Measurements from ENCODE around the gene HOXA6. TPM values are rescaled to one million over a fixed set of nuclear protein-coding genes. Genes with fewer than 3 reads are reported as not detected.

HOXA6 gene
- total RNA-seq, 2 experiments from 2014 or later, result 4.1 to 12.0 TPM

GRCh38 chr7:27184337-27185012 lies 36.9 kb upstream of the HOXA6 start:
- Histone ChIP-seq H3K9me3 (ENCODE audit: low read length) (no peaks in the 10 kb centered on the region), H3K27ac (ENCODE audit: low read depth, low read length, poor library complexity, severe bottlenecking) (no peak overlapping the region), H4K20me1 (ENCODE audit: insufficient read depth, low read length) (no peaks in the 10 kb centered on the region), H3K4me1 (ENCODE audit: insufficient read depth, low read length, poor library complexity, severe bottlenecking) (no peaks in the 10 kb centered on the region), H2AFZ (ENCODE audit: low read length) (no peak overlapping the region), H3K79me2 (ENCODE audit: insufficient read depth, low read depth, low read length) (no peaks in the 10 kb centered on the region), H3K36me3 (ENCODE audit: insufficient read depth, low read length) (no peaks in the 10 kb centered on the region), H3K4me2 (ENCODE audit: low read length) (peak overlapping the region; percentile 43; the same call in 1 of the 2 replicates), H3K9me2 (ENCODE audit: insufficient read depth, low read length) (no peaks in the 10 kb centered on the region), H3K4me3 (ENCODE audit: low read depth, low read length, poor library complexity, severe bottlenecking) (no peak overlapping the region)
- no TSS peak for BruUV-seq (replicated peaks)
- CTCF ChIA-PET (ENCODE audit: unreplicated experiment), result no interaction called here
- POLR2A ChIA-PET, result no interaction called here
- intact Hi-C loops (cut with micrococcal nuclease; ENCODE audit: unreplicated experiment), result no loop called here
- no peak for TF ChIP-seq EZH2phosphoT487 (IDR thresholded peaks at IDR 0.05; ENCODE audit: borderline replicate concordance, low read depth, low read length)
- no peak for TF ChIP-seq CTCF (conservative IDR thresholded peaks at IDR 0.05; ENCODE audit: low read length)
- DNase-seq (ENCODE audit: low spot score), result no peak

GRCh38 chr7:27183682-27184336 lies 36.2 kb upstream of the HOXA6 start:
- TF ChIP-seq CTCF (conservative IDR thresholded peaks at IDR 0.05; ENCODE audit: low read length), result no peak
- TF ChIP-seq EZH2phosphoT487 (IDR thresholded peaks at IDR 0.05; ENCODE audit: borderline replicate concordance, low read depth, low read length), result no peak
- POLR2A ChIA-PET, result interaction anchor here (0.7 kb wide), 1 partner anchor 389 kb away, joined by 5 read pairs; no protein-coding TSS in a partner anchor
- Histone ChIP-seq H3K27ac (ENCODE audit: low read depth, low read length, poor library complexity, severe bottlenecking) (no peak overlapping the region), H3K4me3 (ENCODE audit: low read depth, low read length, poor library complexity, severe bottlenecking) (no peak overlapping the region), H3K9me2 (ENCODE audit: insufficient read depth, low read length) (no peaks in the 10 kb centered on the region), H4K20me1 (ENCODE audit: insufficient read depth, low read length) (no peaks in the 10 kb centered on the region), H3K4me1 (ENCODE audit: insufficient read depth, low read length, poor library complexity, severe bottlenecking) (no peaks in the 10 kb centered on the region), H3K9me3 (ENCODE audit: low read length) (no peaks in the 10 kb centered on the region), H3K36me3 (ENCODE audit: insufficient read depth, low read length) (no peaks in the 10 kb centered on the region), H3K79me2 (ENCODE audit: insufficient read depth, low read depth, low read length) (no peaks in the 10 kb centered on the region), H2AFZ (ENCODE audit: low read length) (no peak overlapping the region), H3K4me2 (ENCODE audit: low read length) (peak overlapping the region; percentile 43; the same call in 1 of the 2 replicates)
- no peak for DNase-seq (ENCODE audit: low spot score)
- no TSS peak for BruUV-seq (replicated peaks)
- CTCF ChIA-PET (ENCODE audit: unreplicated experiment), result no interaction called here
- intact Hi-C loops (cut with micrococcal nuclease; ENCODE audit: unreplicated experiment), result no loop called here
